Neuron (in vitro differentiated cells): ENCODE results near the gene RPL4.
"Not testable (repeated sequence)": the region's sequence is repeated elsewhere in the genome, so short reads cannot be mapped to it uniquely, and the experiment has no call there.

Experiments
- H2AFZ ChIP-seq: one replicate; pipeline ENCODE4 v1.6.1; 2013; ENCODE audit warnings: low read depth, mild to moderate bottlenecking, inconsistent platforms, low read length, moderate library complexity
- H3K27me3 ChIP-seq: one replicate; pipeline ENCODE4 v1.6.1; 2013; ENCODE audit warnings: low read length; ENCODE audit not compliant: insufficient read depth
- H3K36me3 ChIP-seq: one replicate; pipeline ENCODE4 v1.6.1; 2013; ENCODE audit warnings: low read length; ENCODE audit not compliant: insufficient read depth
- H3K4me1 ChIP-seq: one replicate; pipeline ENCODE4 v1.6.1; 2013; ENCODE audit warnings: low read length; ENCODE audit not compliant: insufficient read depth
- H3K4me3 ChIP-seq: 2 replicates; pipeline ENCODE4 v1.5.1; 2013; ENCODE audit warnings: mild to moderate bottlenecking, low read length, moderate library complexity
- H3K9me3 ChIP-seq: one replicate; pipeline ENCODE4 v1.6.1; 2013; ENCODE audit warnings: low read length

Gene RPL4

DNA sequence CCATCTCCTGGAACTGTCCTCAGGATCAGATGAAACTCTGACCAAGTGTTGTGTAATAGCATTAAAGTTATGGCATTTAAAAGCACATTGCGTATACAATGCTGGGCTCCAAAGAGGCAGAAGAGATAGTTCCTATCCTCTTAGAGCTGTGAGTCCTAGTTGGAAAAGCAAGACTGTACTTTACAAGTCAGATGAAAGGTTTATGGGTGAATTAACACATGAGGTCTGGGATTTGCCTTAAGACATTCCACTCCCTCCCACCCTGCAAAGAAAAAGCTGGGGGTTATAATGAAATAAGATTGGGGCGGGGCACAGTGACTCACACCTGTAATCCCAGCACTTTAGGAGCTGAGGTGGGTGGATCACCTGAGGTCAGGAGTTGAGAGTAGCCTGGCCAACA, 42.7 kb downstream of the RPL4 start:
- Histone ChIP-seq H3K4me1 (no peaks in the 10 kb centered on the region), H3K4me3 (no peak overlapping the region), H3K36me3 (no peaks in the 10 kb centered on the region), H3K9me3 (no peaks in the 10 kb centered on the region), H3K27me3 (no peaks in the 10 kb centered on the region), H2AFZ (no peak overlapping the region)

GRCh38 chr15:66461294-66461693, 43.4 kb downstream of the RPL4 start:
- not testable (repeated sequence) for H3K4me1 ChIP-seq, H3K4me3 ChIP-seq, H3K9me3 ChIP-seq

DNA sequence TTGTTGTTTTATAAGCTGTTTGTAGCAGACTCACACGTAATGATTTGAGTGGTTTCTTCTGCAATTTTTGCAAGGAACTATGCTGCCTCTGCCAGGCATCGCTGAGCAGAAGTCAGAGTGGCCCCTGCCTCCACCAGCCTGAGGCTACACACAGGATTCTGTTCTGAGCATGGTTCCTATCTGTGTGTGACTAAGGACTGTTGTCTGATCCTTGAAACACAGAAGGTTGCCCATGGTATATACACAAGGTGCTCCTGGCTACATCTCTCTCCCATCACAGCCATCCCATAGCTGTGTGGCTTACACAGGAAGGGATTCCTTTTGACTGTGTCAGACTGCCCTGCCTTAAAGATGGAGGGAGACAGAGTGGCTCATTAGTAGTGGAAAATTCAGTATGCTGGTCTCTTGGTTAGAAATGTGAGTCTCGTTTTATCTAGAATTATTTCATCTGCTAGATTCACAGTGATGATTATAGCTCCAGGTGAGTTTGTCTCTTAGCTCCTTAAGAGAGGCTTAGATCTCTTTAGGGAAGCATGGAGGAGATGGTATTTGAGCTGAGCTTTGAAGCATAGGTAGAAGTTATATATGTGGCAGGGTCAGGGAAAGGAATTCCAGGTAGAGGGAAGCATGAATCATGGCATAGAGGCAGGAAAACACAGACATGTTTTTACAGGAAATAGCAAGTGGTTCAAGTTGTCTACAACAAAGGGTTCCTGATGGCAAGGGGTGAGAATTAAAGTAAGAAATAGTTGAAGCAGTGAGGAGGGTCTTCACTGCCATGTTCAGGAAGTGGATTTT, 44.6 kb downstream of the RPL4 start:
- Histone ChIP-seq H3K4me1 (no peaks in the 10 kb centered on the region), H2AFZ (no peak overlapping the region), H3K27me3 (no peaks in the 10 kb centered on the region), H3K36me3 (no peaks in the 10 kb centered on the region), H3K9me3 (no peaks in the 10 kb centered on the region), H3K4me3 (no peak overlapping the region)

More at GRCh38 chr15:66461294-66461693, 43.4 kb downstream of the RPL4 start:
- not testable (repeated sequence) for H3K36me3 ChIP-seq, H2AFZ ChIP-seq, H3K27me3 ChIP-seq

DNA sequence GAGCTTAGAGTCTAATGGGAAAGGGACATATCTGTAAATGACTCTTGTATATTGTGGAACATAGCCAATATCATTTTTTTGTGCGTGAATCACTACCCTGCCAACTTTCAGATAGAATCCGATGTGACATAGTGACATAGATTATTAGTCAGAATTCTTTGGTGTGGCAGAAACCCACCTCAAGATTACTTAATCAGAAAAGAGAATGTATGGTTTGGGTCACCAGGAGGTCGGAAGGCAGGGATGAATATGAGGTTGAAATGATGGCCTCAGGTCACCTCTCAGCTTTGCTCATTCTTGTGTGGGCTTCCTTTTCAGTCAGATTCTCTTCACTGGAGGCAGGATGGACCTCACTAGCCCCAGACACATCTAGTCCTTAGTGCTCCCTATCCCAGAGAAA, 48.4 kb downstream of the RPL4 start:
- Histone ChIP-seq H3K9me3 (no peaks in the 10 kb centered on the region), H3K36me3 (no peaks in the 10 kb centered on the region), H3K27me3 (no peaks in the 10 kb centered on the region), H3K4me3 (no peak overlapping the region), H2AFZ (no peak overlapping the region), H3K4me1 (no peaks in the 10 kb centered on the region)

DNA sequence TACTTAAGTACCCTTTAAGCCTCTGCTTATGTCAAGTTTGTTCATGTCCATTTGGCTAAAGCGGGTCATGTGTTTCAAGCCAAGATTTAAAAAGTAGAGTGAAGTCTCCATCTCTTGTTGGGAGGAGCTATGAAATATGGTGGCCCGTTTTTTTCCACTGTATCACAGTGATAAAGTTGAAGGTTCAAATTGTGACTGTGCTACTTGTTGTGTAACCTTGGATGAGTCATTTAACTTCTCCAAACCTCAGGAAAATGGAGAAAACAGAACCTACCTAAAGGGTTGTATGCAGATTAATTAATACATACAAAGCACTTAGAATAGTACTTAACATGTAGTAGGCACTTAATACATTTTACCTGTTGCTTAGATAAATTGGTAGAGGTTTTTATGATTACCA, 50.5 kb downstream of the RPL4 start:
- H2AFZ ChIP-seq: no peak overlapping the region
- H3K4me1 ChIP-seq: no peaks in the 10 kb centered on the region
- no peaks in the 10 kb centered on the region for H3K9me3 ChIP-seq
- no peak overlapping the region for H3K4me3 ChIP-seq
- no peaks in the 10 kb centered on the region for H3K27me3 ChIP-seq
- H3K36me3 ChIP-seq: no peaks in the 10 kb centered on the region

DNA sequence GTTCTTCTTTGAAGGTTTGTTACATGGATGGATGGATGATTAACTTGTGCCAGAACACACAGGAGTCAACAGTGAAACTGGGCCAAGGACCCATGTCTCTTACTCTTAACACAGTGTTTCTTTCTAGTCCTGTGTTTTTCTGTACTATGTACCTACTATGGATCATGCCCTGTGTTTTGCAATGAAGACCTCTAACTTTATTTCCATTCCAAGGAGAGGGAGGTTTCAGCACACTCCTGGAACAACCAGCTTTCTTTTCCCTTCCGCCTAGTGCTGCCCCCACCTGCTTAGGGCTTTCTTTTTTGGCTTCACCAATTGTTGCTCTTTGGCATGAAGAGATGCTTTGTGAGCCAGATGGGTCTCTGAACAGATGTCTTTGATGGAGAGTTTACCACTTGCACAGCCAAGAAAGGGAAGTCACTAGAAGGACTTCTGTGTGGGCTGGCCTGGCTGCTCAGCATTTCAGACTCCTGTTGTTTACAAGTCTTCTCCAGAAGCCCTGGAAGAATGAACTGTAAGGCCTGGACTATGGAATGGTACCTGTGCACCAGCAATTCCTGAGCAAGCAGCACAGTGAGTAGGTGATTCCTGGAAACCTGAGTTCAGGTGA, 51.6 kb downstream of the RPL4 start:
- H3K9me3 ChIP-seq: no peaks in the 10 kb centered on the region
- H3K27me3 ChIP-seq: no peaks in the 10 kb centered on the region
- no peak overlapping the region for H2AFZ ChIP-seq
- H3K36me3 ChIP-seq: peaks cover 6% of the 10 kb centered on the region
- H3K4me1 ChIP-seq: no peaks in the 10 kb centered on the region
- H3K4me3 ChIP-seq: no peak overlapping the region

GRCh38 chr15:66452420-66452819, 52.2 kb downstream of the RPL4 start:
- Histone ChIP-seq H3K27me3 (no peaks in the 10 kb centered on the region), H3K9me3 (no peaks in the 10 kb centered on the region), H3K36me3 (peaks cover 7% of the 10 kb centered on the region), H2AFZ (no peak overlapping the region), H3K4me3 (no peak overlapping the region), H3K4me1 (no peaks in the 10 kb centered on the region)
